ENCODE measurements around the gene HSPB6.
"Not testable (repeated sequence)": the region's sequence is repeated elsewhere in the genome, so short reads cannot be mapped to it uniquely, and the experiment has no call there.

The HSPB6 gene

GRCh38 chr19:35786299-35787160 lies 29.7 kb upstream of the HSPB6 start:
- DNase-seq (ENCODE audit: low read depth, low spot score) = no peak

GRCh38 chr19:35785339-35785627 lies 28.5 kb upstream of the HSPB6 start:
- DNase-seq (ENCODE audit: low read depth, low spot score) = no peak

- no peak for DNase-seq (ENCODE audit: low read depth, low spot score)
These were observed 27.9 kb upstream of the HSPB6 start for GRCh38 chr19:35784503-35785338.

GRCh38 chr19:35783469-35784434 lies 26.9 kb upstream of the HSPB6 start:
- no peak for DNase-seq (ENCODE audit: low read depth, low spot score)

GRCh38 chr19:35782589-35782988 lies 25.8 kb upstream of the HSPB6 start:
- DNase-seq (ENCODE audit: low read depth, low spot score) = no peak

DNA sequence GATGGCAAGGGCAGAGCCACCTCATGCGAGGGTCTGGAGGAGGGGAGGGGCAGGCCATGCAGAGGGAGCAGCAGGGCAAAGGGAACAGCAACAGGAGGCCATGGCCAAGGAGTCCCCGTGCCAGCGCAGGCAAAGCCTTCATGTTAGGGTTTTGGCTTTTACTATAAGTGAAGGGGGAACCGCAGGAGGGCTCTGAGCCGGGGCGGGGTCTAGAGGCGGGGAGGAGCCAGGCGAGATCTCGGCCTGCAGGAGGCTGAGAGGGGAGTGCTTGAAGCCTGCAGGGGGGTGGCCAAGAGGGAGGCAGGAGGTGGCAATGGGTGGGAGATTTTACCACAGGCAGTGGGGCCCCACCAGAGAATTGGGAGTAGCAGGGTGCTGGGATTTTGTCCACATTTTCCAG lies 24.8 kb upstream of the HSPB6 start:
- DNase-seq (ENCODE audit: low read depth, low spot score) = no peak

GRCh38 chr19:35780717-35781116 lies 23.9 kb upstream of the HSPB6 start:
- DNase-seq (ENCODE audit: low read depth, low spot score) = no peak

GRCh38 chr19:35780058-35780457 lies 23.2 kb upstream of the HSPB6 start:
- DNase-seq (ENCODE audit: low read depth, low spot score) = no peak

DNA sequence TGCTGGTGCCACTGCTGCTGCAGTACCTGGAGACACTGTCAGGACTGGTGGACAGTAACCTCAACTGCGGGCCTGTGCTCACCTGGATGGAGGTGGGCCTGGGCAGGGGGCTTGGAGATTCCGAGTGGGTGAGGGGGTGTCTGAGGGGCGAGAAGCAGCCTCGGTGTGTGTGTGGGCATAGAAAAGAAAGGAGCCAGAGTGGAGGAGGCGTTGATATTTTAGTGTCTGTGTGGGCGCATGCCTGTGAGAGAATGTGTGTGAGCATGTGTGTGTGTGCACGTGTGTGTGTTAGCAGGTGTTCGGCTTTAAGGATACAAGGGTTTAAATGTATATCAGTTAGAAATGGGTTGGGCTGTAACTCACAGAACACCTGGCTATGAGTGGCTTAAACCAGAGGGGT lies 22.2 kb upstream of the HSPB6 start:
- DNase-seq (ENCODE audit: low read depth, low spot score) = no peak

DNA sequence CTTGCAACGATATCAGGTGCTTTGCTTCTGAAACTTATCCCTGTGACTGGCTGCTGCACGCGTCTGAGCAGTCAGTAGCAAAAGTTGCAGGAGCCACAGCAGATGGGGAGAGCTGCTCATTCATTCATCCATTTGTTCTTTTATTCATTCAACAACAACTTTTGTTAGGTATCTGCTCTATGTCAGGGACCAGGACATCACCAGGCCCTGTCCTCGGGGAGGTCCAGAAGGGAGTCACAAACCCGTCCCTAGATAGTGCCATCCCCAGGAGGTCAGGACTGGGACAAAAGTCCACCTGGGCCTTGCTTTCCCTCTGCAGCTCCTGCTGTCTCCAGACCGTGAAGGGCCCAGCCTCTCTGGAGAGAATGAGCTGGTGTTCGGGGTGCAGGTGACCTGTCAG lies 21.1 kb upstream of the HSPB6 start:
- no peak for DNase-seq (ENCODE audit: low read depth, low spot score)

- DNase-seq (ENCODE audit: low read depth, low spot score) = no peak
These were observed 20.4 kb upstream of the HSPB6 start for GRCh38 chr19:35777086-35777841.

DNA sequence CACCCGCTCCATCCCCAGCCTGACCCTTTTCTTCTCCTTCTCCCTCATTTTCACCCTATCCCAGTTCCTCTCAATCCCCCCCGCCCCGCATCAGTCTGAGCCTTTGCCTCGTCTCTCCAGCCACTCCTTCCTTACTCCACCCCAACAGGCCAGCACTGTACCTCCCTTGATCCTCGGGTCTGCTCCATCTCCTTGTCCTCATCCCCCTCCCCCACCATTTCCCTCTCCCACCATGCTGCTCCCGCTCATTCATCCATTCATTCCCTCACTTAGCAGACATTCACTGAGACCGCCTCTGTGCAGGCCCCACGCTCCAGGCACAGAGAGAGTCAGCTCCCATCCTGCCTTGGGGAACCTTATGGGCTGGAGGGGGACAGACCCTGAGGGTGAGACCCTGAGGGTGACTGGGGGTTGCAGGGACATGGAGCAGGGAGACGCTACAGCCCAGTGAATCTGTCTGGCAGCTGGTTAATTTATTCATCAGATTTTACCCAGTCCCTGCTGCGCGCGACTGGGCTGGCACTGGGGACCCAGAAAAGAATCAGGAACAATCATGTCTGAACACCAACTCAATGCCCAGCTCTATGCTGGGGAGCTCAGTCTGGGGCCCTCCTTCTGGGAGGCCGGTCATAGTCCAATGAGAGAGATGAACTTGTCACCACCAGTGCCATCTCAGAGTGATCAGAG lies 19.4 kb upstream of the HSPB6 start:
- no peak for DNase-seq (ENCODE audit: low read depth, low spot score)

DNA sequence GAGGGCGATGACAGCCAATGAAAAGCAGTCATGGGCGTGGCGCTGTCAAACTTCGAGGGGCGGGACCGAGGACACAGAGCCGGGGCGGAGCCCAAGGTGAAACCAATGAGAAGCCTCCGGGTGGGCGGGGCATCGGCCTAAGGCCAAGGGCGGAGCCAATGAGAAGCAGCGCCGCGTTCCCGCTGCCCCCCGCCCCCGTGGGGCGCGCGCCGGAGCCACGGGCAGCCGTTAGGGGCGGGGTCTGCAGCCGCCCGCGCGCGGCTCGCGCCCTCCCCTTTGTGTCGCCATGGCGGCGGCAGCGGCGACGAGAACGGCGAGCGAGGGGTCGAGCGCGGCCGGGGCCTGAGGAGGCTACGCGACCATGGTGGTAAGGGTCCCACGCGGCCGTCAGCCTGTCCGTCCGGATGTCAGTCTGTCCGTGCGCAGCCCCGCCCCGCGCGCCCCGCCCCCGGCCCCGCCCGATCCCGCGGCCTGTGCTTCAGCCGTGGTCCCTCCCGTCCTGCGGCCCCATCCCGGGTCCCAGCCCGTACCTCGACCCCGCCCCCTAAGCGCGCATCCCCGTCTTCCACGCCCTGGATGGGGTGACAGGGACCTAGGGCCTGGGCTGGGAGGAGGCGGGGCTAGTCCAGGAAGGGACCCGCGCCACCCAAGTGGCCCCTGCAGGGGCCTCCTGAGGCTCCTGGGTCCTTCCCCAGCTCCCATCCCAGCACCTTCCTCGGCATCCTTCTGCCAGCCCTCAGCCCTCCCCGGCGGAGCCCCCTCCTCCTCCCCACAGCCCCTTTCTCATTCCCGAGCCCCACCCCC lies 18.7 kb upstream of the HSPB6 start, which contains the start of gene ARHGAP33:
Gene ARHGAP33, plus strand, starts transcription at position 267 of the 804 bp plus-strand sequence. Its CDS starts 95 bp downstream, at position 362.
- peak; percentile 99 for DNase-seq (ENCODE audit: low read depth, low spot score)

- no peak for DNase-seq (ENCODE audit: low read depth, low spot score)
These were observed 18.1 kb upstream of the HSPB6 start for GRCh38 chr19:35775046-35775297.

DNA sequence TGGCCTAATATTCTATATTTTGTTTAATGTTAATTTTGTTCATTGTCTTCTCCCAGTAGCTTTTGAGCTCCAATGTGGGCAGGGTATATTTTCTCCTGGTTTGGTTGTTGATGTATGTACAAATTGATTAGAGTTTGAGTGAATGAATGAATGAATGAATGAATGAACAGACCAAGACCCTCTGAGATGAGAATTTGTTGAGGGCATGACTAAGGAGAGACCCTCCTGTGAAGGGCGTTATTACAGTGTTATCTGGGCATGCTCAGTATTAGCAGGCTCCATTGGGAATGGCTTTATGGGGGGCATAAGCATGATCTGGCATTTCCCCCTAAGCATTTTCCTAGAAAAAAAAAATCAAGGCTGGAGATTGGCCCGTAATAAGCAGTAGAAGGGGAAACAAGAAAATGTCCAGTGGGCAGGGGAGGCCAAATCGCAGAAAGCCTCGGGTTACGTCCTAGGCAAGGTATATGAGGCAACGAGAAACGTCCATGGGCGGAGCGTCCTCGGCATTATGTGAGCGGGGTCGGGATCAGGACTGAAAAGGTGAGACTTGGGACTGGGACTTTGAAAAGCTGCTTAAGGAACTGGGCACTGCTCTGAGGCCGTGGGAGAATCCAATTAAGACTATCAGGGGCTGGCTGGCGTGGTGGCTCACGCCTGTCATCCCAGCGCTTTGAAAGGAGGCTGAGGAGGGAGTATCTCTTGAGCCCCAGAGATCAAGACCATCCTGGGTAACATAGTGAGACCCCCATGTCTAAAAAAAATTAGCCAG lies 17.6 kb upstream of the HSPB6 start:
- no peak for DNase-seq (ENCODE audit: low read depth, low spot score)

DNA sequence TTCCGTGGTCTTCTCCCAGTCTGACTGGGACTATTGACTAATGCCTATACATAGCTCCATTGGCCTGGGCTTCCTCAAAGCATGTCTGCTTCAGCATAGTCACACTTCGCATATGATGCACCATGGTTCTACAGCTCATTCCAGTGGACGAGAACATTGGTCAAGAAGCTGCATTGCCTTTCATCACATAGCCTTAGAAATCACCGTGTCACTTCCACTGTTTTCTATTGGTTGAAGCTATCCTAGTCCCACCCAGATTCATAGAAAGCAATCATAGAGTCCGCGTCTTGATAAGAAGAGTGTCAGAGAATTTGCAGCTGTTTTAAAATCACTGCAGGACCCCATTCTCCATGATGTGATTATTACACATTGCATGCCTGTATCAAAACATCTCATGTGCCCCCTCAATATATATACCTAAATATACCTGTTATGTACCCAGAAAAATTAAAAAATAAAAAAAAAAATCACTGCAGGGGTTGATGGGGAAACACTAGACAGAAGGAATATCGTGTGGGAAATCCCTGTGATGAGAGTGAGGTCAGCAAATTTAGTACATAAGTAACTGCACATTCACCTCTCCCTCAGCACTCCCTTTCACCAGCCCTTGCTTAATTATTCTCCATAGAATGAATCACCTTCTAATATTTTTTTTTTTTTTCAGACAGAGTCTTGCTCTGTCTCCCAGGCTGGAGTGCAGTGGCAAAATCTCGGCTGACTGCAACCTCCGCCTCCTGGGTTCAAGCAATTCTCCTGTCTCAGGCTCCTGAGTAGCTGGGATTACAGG lies 16.4 kb upstream of the HSPB6 start:
- no peak for DNase-seq (ENCODE audit: low read depth, low spot score)

- DNase-seq (ENCODE audit: low read depth, low spot score) = not testable (repeated sequence)
These were observed 15.5 kb upstream of the HSPB6 start for GRCh38 chr19:35772362-35772761.

DNA sequence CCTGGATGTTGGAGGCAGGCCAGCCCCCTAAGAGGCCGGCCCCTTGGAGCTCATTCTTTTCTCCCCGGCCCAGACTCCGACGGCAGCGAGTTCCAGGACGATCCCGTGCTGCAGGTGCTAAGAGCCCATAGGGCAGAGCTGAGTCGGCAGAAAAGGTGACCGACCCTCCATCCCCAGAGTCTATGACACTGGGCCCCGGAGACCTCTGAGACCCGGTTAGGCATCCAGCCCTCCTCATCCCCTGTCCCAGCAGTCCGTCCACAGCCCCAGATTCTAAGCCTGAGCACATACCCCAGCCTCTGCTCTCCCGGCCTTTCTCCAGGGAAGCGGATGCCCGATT lies 11.2 kb upstream of the HSPB6 start:
- DNase-seq (ENCODE audit: low read depth, low spot score) = no peak

All from astrocyte of the hippocampus (primary cell).